K562 (cell line): ENCODE measurements around the gene LACTB. TPM values are rescaled to one million over a fixed set of nuclear protein-coding genes. Genes with fewer than 3 reads are reported as not detected.

ENCODE experiments used
- CHD1 ChIP-seq: fragments of 200-600 bp; sonication (generic); IDR thresholded peaks from one replicate; pipeline ENCODE4 v1.6.1; 2012; ENCODE audit warnings: mild to moderate bottlenecking, moderate library complexity, low read length, inconsistent platforms
- FOXK2 ChIP-seq, 2 experiments: fragments of 450-650 bp; IDR thresholded peaks in 1 of 2; conservative IDR thresholded peaks in 1 of 2; 2 replicates each; pipeline ENCODE4 v1.6.1; 2016; ENCODE audit warnings: low read depth in 2 of 2, mild to moderate bottlenecking in 1 of 2
- HOXB6 ChIP-seq: fragments of 250-450 bp; sonication (Bioruptor Pico); IDR thresholded peaks from 2 replicates; pipeline ENCODE4 v1.5.1; 2022; ENCODE audit warnings: mild to moderate bottlenecking, borderline replicate concordance
- MAFG ChIP-seq: fragments of 450-650 bp; conservative IDR thresholded peaks from 2 replicates; pipeline ENCODE4 v1.6.1; 2016; ENCODE audit warnings: missing genetic modification characterization, missing compliant biosample characterization
- PML ChIP-seq: IDR thresholded peaks from 2 replicates; pipeline ENCODE4 v1.6.1; 2012; ENCODE audit warnings: low read length, inconsistent platforms
- PURB ChIP-seq: sonication (generic); formaldehyde crosslinking; IDR thresholded peaks from 2 replicates; pipeline ENCODE4 v1.9.0; 2021; ENCODE audit warnings: low read depth, mild to moderate bottlenecking, missing genetic modification reagents
- SMAD1 ChIP-seq: fragments of 150-350 bp; IDR thresholded peaks from 2 replicates; pipeline ENCODE4 v1.6.1; 2014; ENCODE audit warnings: low read length, low read depth; ENCODE audit not compliant: partially characterized antibody
- SMARCC2 ChIP-seq: fragments of 450-650 bp; IDR thresholded peaks from 2 replicates; pipeline ENCODE4 v1.6.1; 2017; ENCODE audit warnings: antibody characterized with exemption, moderate library complexity, mild to moderate bottlenecking, low read depth
- SMC3 ChIP-seq: conservative IDR thresholded peaks from 2 replicates; pipeline ENCODE4 v1.6.1; 2011; ENCODE audit warnings: low read depth, low read length, improper control_type of control experiment; ENCODE audit not compliant: insufficient read depth
- SNRNP70 ChIP-seq: fragments of 200-400 bp; formaldehyde crosslinking; optimal IDR thresholded peaks from 2 replicates; pipeline ENCODE3; 2017; ENCODE audit warnings: low read depth, low read length
- SREBF1 ChIP-seq: fragments of 150-350 bp; IDR thresholded peaks from 2 replicates; pipeline ENCODE4 v1.6.1; 2014; ENCODE audit warnings: antibody characterized with exemption, low read depth, low read length, borderline replicate concordance
- TBP ChIP-seq: optimal IDR thresholded peaks from 2 replicates; pipeline ENCODE3; 2011; ENCODE audit warnings: low read depth, low read length, improper control_type of control experiment
- ZBTB17 ChIP-seq: fragments of 450-650 bp; formaldehyde crosslinking; IDR thresholded peaks from 2 replicates; pipeline ENCODE4 v1.4.0; 2020; ENCODE audit warnings: mild to moderate bottlenecking
- ZKSCAN8 ChIP-seq: fragments of 200-800 bp; sonication (Bioruptor generic); IDR thresholded peaks from 2 replicates; pipeline ENCODE4 v1.6.1; 2016; ENCODE audit warnings: missing genetic modification characterization, missing compliant biosample characterization
- ZNF766 ChIP-seq: fragments of 200-800 bp; sonication (Bioruptor generic); conservative IDR thresholded peaks from 2 replicates; pipeline ENCODE4 v1.6.1; 2016; ENCODE audit warnings: missing genetic modification characterization, missing compliant biosample characterization
- polyA plus RNA-seq, 8 experiments: library from polyadenylated mRNA; depleted of rRNA in 4 of 8; stranded (reverse) in 5 of 8; unstranded in 3 of 8; fragments of >200 nt; fragmentation: Nextera tagmentation in 2 of 8; fragmentation: Illumina TruSeq in 1 of 8; extraction: Ambion mirVana in 2 of 8; extraction: Trizol in 1 of 8; gene quantifications; 2 replicates each; pipeline versions ENCODE4 v1.2.1 to v1.2.3, GENCODE V29; 2011 to 2014; ENCODE audit warnings: inconsistent platforms in 1 of 8, missing spikeins in 1 of 8
- total RNA-seq, 7 experiments: library from RNA; depleted of rRNA in 6 of 7; stranded (reverse); fragments of >200 nt in 6 of 7; fragmentation: Illumina TruSeq in 2 of 7; extraction: Trizol in 2 of 7; gene quantifications; 2 replicates each; pipeline versions ENCODE4 v1.2.1 to v1.2.3, GENCODE V29; 2011 to 2021; ENCODE audit warnings: low replicate concordance in 1 of 7
- TF ChIP-seq, protein P1 (sequence below): sonication (generic); formaldehyde crosslinking; IDR thresholded peaks from 2 replicates; pipeline ENCODE4 v1.8.1; 2023; ENCODE audit warnings: mild to moderate bottlenecking, missing genetic modification reagents
- TF ChIP-seq, protein P2 (sequence below): fragments of 250-450 bp; sonication (Bioruptor Pico); IDR thresholded peaks from 2 replicates; pipeline ENCODE4 v1.5.0; 2021
- TF ChIP-seq, protein P3 (sequence below): sonication (generic); formaldehyde crosslinking; IDR thresholded peaks from 2 replicates; pipeline ENCODE4 v1.8.1; 2023; ENCODE audit warnings: mild to moderate bottlenecking, missing genetic modification reagents
- TF ChIP-seq, protein P4 (sequence below): sonication (generic); formaldehyde crosslinking; IDR thresholded peaks from 2 replicates; pipeline ENCODE4 v1.8.0; 2022; ENCODE audit warnings: mild to moderate bottlenecking, missing genetic modification reagents, borderline replicate concordance
- TF ChIP-seq, protein P5 (sequence below): fragments of 450-650 bp; IDR thresholded peaks from 2 replicates; pipeline ENCODE4 v1.6.1; 2016; ENCODE audit warnings: low read depth, mild to moderate bottlenecking, moderate library complexity

The LACTB gene
- total and polyA plus RNA-seq, 9 of the 15 experiments (the other 6 are each of a cell fraction or from before 2014, with no cell fraction given): 3.1 to 15.5 (median 9.8) TPM

DNA sequence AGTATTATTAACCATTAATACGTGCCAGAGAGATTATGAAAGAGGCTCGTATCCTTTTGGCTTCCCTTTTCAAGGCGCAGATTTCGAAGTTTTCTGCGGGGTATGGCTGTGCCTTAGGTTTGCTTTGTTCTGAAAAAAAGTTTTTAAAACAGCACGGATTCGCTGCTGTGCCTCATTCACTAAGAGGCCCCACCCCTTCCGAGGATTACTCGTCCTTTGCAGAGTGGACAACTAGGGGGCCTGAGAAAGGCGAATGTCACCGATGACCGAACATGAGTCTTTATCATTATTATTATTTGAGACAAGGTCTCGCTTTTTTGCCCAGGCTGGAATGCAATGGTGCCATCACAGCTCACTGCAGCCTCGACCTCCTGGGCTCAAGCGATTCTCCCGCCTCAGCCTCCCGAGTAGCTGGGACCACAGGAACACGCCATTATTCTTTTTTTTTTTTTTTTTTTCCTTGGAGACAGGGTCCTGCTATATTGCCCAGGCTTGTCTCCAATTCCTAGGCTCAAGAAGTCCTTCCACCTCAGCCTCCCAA lies 36.3 kb downstream of the LACTB start (continued):
- TF ChIP-seq, protein P1, sequence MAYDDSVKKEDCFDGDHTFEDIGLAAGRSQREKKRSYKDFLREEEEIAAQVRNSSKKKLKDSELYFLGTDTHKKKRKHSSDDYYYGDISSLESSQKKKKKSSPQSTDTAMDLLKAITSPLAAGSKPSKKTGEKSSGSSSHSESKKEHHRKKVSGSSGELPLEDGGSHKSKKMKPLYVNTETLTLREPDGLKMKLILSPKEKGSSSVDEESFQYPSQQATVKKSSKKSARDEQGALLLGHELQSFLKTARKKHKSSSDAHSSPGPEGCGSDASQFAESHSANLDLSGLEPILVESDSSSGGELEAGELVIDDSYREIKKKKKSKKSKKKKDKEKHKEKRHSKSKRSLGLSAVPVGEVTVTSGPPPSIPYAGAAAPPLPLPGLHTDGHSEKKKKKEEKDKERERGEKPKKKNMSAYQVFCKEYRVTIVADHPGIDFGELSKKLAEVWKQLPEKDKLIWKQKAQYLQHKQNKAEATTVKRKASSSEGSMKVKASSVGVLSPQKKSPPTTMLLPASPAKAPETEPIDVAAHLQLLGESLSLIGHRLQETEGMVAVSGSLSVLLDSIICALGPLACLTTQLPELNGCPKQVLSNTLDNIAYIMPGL (CRISPR knock-in tag): no peak
- TF ChIP-seq ZBTB17 (CRISPR knock-in tag) (0 out of 2 replicates have a peak, but pooled peaks have one; percentile 6), ZKSCAN8 (0 out of 2 replicates have a peak, but pooled peaks have one; percentile 11), SREBF1 (no peak), SMARCC2 (no peak), TBP (peak; percentile 14), SMC3 (no peak), FOXK2 (conservative IDR thresholded peaks at IDR 0.05 in 1 of 2, IDR thresholded peaks at IDR 0.05 in 1 of 2; ENCODE audit: low read depth in 2 of 2) (no peak), CHD1 (peak; percentile 1), ZNF766 (CRISPR knock-in tag) (no peak), MAFG (tag) (no peak), SMAD1 (no peak), PML (no peak), HOXB6 (CRISPR knock-in tag) (no peak), PURB (CRISPR knock-in tag) (no peak), SNRNP70 (no peak)
- TF ChIP-seq, protein P2, sequence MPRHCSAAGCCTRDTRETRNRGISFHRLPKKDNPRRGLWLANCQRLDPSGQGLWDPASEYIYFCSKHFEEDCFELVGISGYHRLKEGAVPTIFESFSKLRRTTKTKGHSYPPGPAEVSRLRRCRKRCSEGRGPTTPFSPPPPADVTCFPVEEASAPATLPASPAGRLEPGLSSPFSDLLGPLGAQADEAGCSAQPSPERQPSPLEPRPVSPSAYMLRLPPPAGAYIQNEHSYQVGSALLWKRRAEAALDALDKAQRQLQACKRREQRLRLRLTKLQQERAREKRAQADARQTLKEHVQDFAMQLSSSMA (CRISPR knock-in tag): no peak
- TF ChIP-seq, protein P3, sequence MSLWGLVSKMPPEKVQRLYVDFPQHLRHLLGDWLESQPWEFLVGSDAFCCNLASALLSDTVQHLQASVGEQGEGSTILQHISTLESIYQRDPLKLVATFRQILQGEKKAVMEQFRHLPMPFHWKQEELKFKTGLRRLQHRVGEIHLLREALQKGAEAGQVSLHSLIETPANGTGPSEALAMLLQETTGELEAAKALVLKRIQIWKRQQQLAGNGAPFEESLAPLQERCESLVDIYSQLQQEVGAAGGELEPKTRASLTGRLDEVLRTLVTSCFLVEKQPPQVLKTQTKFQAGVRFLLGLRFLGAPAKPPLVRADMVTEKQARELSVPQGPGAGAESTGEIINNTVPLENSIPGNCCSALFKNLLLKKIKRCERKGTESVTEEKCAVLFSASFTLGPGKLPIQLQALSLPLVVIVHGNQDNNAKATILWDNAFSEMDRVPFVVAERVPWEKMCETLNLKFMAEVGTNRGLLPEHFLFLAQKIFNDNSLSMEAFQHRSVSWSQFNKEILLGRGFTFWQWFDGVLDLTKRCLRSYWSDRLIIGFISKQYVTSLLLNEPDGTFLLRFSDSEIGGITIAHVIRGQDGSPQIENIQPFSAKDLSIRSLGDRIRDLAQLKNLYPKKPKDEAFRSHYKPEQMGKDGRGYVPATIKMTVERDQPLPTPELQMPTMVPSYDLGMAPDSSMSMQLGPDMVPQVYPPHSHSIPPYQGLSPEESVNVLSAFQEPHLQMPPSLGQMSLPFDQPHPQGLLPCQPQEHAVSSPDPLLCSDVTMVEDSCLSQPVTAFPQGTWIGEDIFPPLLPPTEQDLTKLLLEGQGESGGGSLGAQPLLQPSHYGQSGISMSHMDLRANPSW (CRISPR knock-in tag): no peak
- TF ChIP-seq, protein P4, sequence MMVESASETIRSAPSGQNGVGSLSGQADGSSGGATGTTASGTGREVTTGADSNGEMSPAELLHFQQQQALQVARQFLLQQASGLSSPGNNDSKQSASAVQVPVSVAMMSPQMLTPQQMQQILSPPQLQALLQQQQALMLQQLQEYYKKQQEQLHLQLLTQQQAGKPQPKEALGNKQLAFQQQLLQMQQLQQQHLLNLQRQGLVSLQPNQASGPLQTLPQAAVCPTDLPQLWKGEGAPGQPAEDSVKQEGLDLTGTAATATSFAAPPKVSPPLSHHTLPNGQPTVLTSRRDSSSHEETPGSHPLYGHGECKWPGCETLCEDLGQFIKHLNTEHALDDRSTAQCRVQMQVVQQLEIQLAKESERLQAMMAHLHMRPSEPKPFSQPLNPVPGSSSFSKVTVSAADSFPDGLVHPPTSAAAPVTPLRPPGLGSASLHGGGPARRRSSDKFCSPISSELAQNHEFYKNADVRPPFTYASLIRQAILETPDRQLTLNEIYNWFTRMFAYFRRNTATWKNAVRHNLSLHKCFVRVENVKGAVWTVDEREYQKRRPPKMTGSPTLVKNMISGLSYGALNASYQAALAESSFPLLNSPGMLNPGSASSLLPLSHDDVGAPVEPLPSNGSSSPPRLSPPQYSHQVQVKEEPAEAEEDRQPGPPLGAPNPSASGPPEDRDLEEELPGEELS (CRISPR knock-in tag): no peak
- TF ChIP-seq, protein P5, sequence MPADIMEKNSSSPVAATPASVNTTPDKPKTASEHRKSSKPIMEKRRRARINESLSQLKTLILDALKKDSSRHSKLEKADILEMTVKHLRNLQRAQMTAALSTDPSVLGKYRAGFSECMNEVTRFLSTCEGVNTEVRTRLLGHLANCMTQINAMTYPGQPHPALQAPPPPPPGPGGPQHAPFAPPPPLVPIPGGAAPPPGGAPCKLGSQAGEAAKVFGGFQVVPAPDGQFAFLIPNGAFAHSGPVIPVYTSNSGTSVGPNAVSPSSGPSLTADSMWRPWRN: no peak
